Esophagus muscularis mucosa (tissue), 4 donors: Measurements from ENCODE around the gene CYP46A1.

Experiments used
- CTCF ChIP-seq, 3 experiments: fragments of 200-600 bp in 2 of 3; fragments of 450-650 bp in 1 of 3; sonication (generic) in 2 of 3; IDR thresholded peaks; one replicate each; pipeline ENCODE4 v1.5.1; 2017 to 2019; ENCODE audit warnings: antibody characterized with exemption in 3 of 3, mild to moderate bottlenecking in 2 of 3, moderate library complexity in 1 of 3
- EP300 ChIP-seq: sonication (generic); formaldehyde crosslinking; IDR thresholded peaks from one replicate; pipeline ENCODE4 v1.6.1; 2017; ENCODE audit warnings: antibody characterized with exemption
- POLR2A ChIP-seq: fragments of 450-650 bp; IDR thresholded peaks from one replicate; pipeline ENCODE4 v1.6.1; 2017; ENCODE audit warnings: antibody characterized with exemption, moderate library complexity, mild to moderate bottlenecking, low read depth
- POLR2AphosphoS5 ChIP-seq, 2 donors: sonication (generic); formaldehyde crosslinking; IDR thresholded peaks; one replicate each; pipeline ENCODE4 v1.6.1; 2017; ENCODE audit warnings: antibody characterized with exemption in 2 of 2

GRCh38 chr14:99670361-99671234 lies 13.5 kb upstream of the CYP46A1 start:
- TF ChIP-seq EP300 (no peak), POLR2A (no peak), POLR2AphosphoS5 (IDR thresholded peaks at IDR 0.05) (no peak), CTCF (IDR thresholded peaks at IDR 0.05) (no peak)
